ENCODE results near the gene AFTPH. TPM values are rescaled to one million over a fixed set of nuclear protein-coding genes. Genes with fewer than 3 reads are reported as not detected.

AFTPH gene
- polyA plus RNA-seq, 3 donors from 2014 or later = 19.3 to 28.3 (median 22.3) TPM

GRCh38 chr2:64538764-64539433 is 14.8 kb downstream of the AFTPH start:
- no peaks in the 10 kb centered on the region for H3K9me3 Mint-ChIP-seq
- H3K4me1 Mint-ChIP-seq = peaks cover 52 to 88% of the 10 kb centered on the region in 2 donors
- peaks cover 0 to 3% (median 0%) of the 10 kb centered on the region in 3 donors for H3K36me3 Mint-ChIP-seq
- H3K27ac Mint-ChIP-seq = peak overlapping the region in 1 of 6 donors; percentile 31
- no peak for DNase-seq
- no peak overlapping the region for H3K4me3 Mint-ChIP-seq
- H3K27me3 Mint-ChIP-seq (ENCODE audit: low read depth in 3 of 3) = peaks cover 0 to 3% (median 0%) of the 10 kb centered on the region in 3 donors

DNA sequence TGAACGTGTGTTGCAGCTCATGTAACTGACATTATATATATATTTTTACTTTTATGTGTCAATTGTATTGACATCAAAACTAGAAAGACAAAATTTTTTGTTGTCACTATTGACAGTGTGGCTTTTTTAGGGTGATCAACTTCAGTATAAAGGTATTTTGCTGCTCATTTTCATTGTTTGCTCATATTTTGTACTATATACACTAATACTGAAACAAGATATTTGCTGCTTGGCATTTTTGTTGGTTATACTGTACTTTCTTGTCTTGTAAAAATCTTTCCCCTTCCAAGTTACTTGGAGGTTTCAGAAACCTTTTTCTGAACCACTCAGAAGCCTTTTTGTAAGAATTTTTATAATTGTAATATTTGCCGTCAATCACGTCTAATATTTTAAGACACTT is 16.5 kb downstream of the AFTPH start:
- no peak overlapping the region for H3K4me3 Mint-ChIP-seq
- no peaks in the 10 kb centered on the region for H3K9me3 Mint-ChIP-seq
- peaks cover 0 to 3% (median 0%) of the 10 kb centered on the region in 3 donors for H3K36me3 Mint-ChIP-seq
- DNase-seq = no peak
- H3K27me3 Mint-ChIP-seq (ENCODE audit: low read depth in 3 of 3) = peaks cover 0 to 3% (median 0%) of the 10 kb centered on the region in 3 donors
- no peak overlapping the region for H3K27ac Mint-ChIP-seq
- peaks cover 44 to 81% of the 10 kb centered on the region in 2 donors for H3K4me1 Mint-ChIP-seq

- no peak for DNase-seq
- Mint-ChIP-seq H3K36me3 (no peaks in the 10 kb centered on the region), H3K27ac (peak overlapping the region in 1 of 6 donors; percentile 8), H3K4me1 (peaks cover 39 to 74% of the 10 kb centered on the region in 2 donors), H3K9me3 (no peaks in the 10 kb centered on the region), H3K4me3 (no peak overlapping the region), H3K27me3 (ENCODE audit: low read depth in 3 of 3) (peaks cover 0 to 2% (median 0%) of the 10 kb centered on the region in 3 donors)
Observed at GRCh38 chr2:64541547-64541946, 17.4 kb downstream of the AFTPH start.

DNA sequence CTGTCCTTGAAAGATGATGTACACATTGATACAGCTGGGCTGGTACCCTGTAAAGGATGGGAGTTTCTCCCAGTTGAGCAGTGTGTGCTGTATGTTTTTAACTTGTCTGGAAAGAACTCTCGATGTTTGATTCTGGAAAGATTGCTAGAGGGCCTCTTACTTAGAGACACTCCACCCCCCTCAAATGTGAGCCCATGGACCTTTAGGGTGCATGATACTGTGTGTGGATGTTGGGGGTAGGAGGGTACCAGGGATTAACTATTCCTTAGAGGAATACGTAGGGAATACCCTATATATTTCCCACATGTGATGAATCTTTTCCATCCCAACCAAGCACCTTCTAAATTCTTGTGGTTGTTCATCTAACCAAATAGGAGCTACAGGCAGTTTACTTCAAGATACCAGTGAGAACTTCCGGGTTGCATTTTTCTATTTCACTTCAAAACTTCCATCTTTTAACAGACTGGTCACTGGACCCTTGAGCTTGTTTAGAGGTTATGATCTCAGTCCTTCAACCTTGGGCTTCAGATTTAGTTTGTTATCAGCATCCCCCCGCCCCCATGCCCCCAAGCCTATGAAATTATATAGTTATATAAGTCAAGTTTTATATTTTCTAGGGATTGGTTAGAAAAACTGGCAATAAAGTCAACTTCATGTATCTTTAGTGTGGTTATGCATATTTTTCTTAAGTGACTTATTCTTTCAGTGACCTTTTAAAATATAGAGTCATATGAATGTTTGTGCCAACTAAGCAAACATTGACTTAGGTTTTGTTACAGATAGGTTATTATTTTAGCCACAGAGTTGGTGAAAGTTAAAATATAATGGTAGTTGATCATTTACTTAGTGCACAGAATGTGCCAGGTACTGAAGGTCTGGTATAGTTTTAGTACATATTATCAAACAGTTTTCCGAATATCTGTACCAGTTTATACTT is 18.2 kb downstream of the AFTPH start:
- no peak overlapping the region for H3K4me3 Mint-ChIP-seq
- H3K27ac Mint-ChIP-seq = peak overlapping the region in 2 of 6 donors; percentile 1 to 8
- DNase-seq = no peak
- no peaks in the 10 kb centered on the region for H3K9me3 Mint-ChIP-seq
- H3K27me3 Mint-ChIP-seq (ENCODE audit: low read depth in 3 of 3) = peaks cover 0 to 2% (median 0%) of the 10 kb centered on the region in 3 donors
- peaks cover 39 to 68% of the 10 kb centered on the region in 2 donors for H3K4me1 Mint-ChIP-seq
- H3K36me3 Mint-ChIP-seq = no peaks in the 10 kb centered on the region

GRCh38 chr2:64543008-64543697 is 19.0 kb downstream of the AFTPH start:
- Mint-ChIP-seq H3K9me3 (no peaks in the 10 kb centered on the region), H3K36me3 (no peaks in the 10 kb centered on the region), H3K4me1 (peaks cover 37 to 61% of the 10 kb centered on the region in 2 donors), H3K27ac (no peak overlapping the region), H3K27me3 (ENCODE audit: low read depth in 3 of 3) (peaks cover 0 to 2% (median 0%) of the 10 kb centered on the region in 3 donors), H3K4me3 (no peak overlapping the region)
- DNase-seq = no peak

GRCh38 chr2:64548761-64549160 is 24.6 kb downstream of the AFTPH start:
- H3K9me3 Mint-ChIP-seq = no peaks in the 10 kb centered on the region
- H3K36me3 Mint-ChIP-seq = peaks cover 5 to 15% (median 6%) of the 10 kb centered on the region in 3 donors
- no peak overlapping the region for H3K4me3 Mint-ChIP-seq
- no peak for DNase-seq
- H3K4me1 Mint-ChIP-seq = peaks cover 13 to 43% of the 10 kb centered on the region in 2 donors
- H3K27me3 Mint-ChIP-seq (ENCODE audit: low read depth in 3 of 3) = no peaks in the 10 kb centered on the region
- H3K27ac Mint-ChIP-seq = peak overlapping the region in 3 of 6 donors; percentile 3 to 7 (median 5)

DNA sequence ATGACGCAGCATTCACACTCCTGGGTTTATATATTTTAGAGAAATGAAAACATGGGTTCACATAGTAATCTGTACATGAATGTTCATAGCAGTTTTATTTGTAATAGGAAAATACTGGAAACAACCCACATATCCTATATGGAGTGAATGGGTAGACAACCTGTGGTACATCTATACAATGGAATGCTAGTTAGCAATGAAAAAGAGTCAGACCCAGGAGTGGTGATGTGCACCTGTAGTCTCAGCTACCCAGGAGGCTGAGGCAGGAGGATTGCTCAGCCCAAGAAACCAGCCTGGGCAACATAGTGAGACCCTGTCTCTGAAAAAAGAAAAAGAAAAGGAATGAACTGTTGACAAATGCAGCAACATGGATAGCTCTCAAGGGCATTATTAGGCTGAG is 25.9 kb downstream of the AFTPH start:
- Mint-ChIP-seq H3K9me3 (no peaks in the 10 kb centered on the region), H3K4me1 (peaks cover 11 to 33% of the 10 kb centered on the region in 2 donors), H3K4me3 (no peak overlapping the region), H3K27me3 (ENCODE audit: low read depth in 3 of 3) (no peaks in the 10 kb centered on the region), H3K27ac (peak overlapping the region in 1 of 6 donors; percentile 57), H3K36me3 (peaks cover 5 to 15% (median 6%) of the 10 kb centered on the region in 3 donors)
- no peak for DNase-seq

DNA sequence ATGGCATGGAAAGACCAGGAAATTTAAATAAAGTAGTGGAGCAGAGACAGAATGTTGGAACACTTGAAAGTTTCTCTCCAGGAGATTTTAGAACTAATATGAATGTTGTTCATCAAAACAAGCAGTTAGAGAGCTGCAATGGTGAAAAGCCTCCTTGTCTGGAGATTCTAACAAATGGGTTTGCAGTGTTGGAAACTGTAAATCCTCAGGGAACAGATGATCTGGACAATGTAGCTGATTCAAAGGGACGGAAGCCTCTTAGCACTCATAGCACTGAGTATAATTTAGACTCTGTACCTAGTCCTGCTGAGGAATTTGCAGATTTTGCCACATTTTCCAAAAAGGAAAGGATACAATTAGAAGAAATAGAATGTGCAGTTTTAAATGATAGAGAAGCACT is 27.7 kb downstream of the AFTPH start:
- Mint-ChIP-seq H3K4me3 (no peak overlapping the region), H3K27ac (peak overlapping the region in 1 of 6 donors; percentile 45), H3K36me3 (peaks cover 5 to 19% (median 6%) of the 10 kb centered on the region in 3 donors), H3K9me3 (no peaks in the 10 kb centered on the region), H3K4me1 (peaks cover 11 to 38% of the 10 kb centered on the region in 2 donors), H3K27me3 (ENCODE audit: low read depth in 3 of 3) (no peaks in the 10 kb centered on the region)
- no peak for DNase-seq

DNA sequence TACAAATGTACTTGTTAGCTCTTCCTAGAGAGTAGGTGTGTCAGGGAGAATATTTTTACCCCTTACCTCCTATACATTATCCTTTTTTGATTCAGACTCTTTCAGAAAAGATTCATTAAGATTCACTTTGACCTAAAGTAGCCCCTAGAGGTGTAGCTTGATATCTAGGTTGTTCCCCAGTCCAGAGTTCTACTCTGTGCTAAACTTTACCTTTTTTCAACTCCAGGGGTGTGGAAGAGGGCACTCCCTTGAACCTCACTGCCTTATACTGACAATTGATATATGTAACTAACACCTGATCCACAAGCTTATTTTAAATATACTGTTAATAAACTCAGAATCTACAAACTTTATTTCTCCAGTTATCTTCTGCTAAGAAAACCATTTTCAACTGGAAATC is 30.0 kb downstream of the AFTPH start:
- no peak overlapping the region for H3K4me3 Mint-ChIP-seq
- H3K27me3 Mint-ChIP-seq (ENCODE audit: low read depth in 3 of 3) = no peaks in the 10 kb centered on the region
- DNase-seq = no peak
- peaks cover 5 to 19% (median 6%) of the 10 kb centered on the region in 3 donors for H3K36me3 Mint-ChIP-seq
- no peak overlapping the region for H3K27ac Mint-ChIP-seq
- H3K9me3 Mint-ChIP-seq = no peaks in the 10 kb centered on the region
- peaks cover under 1 to 29% of the 10 kb centered on the region in 2 donors for H3K4me1 Mint-ChIP-seq

- no peak for DNase-seq
- Mint-ChIP-seq H3K27me3 (ENCODE audit: low read depth in 3 of 3) (no peaks in the 10 kb centered on the region), H3K4me1 (peaks cover 6 to 17% of the 10 kb centered on the region in 2 donors), H3K36me3 (peaks cover 0 to 4% (median 0%) of the 10 kb centered on the region in 3 donors), H3K4me3 (no peak overlapping the region), H3K9me3 (no peaks in the 10 kb centered on the region), H3K27ac (no peak overlapping the region)
Observed at GRCh38 chr2:64558445-64559081, 34.4 kb downstream of the AFTPH start.

DNA sequence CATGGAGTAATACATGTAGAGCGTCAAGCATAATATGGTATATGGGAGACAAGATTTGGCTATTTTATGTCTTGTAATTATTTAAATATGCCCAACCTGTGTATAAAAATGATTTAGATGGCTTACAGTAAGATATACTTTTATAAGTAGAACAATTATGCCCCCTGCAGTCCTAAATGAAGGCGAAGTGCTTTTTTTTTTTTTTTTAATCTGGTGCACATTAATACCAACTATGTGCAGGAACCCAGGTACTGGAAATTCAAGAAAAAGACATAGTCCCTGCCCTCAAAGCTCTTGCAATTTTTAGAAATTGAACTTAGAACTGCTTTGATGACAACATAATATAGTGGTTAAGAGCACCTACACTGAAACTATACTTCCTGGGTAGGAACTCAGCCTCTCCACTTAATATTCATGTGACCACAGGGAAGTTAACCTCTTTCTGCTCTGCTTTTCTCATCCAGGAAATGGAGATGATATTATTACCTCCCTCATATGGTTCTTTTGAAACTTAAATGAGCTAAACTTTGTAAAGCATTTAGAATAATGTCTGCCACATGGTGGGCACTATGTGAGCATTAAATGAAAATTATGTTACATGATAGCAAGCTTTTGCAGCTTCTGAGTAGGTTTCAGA is 38.1 kb downstream of the AFTPH start:
- DNase-seq = peak; percentile 18 to 32 (median 29)
- Mint-ChIP-seq H3K27ac (peak overlapping the region in 2 of 6 donors; percentile 45 to 62), H3K4me1 (peaks cover 24 to 31% of the 10 kb centered on the region in 2 donors), H3K9me3 (no peaks in the 10 kb centered on the region), H3K4me3 (no peak overlapping the region), H3K27me3 (ENCODE audit: low read depth in 3 of 3) (peaks cover 0 to 4% (median 0%) of the 10 kb centered on the region in 3 donors), H3K36me3 (peaks cover 0 to 3% (median 0%) of the 10 kb centered on the region in 3 donors)

DNA sequence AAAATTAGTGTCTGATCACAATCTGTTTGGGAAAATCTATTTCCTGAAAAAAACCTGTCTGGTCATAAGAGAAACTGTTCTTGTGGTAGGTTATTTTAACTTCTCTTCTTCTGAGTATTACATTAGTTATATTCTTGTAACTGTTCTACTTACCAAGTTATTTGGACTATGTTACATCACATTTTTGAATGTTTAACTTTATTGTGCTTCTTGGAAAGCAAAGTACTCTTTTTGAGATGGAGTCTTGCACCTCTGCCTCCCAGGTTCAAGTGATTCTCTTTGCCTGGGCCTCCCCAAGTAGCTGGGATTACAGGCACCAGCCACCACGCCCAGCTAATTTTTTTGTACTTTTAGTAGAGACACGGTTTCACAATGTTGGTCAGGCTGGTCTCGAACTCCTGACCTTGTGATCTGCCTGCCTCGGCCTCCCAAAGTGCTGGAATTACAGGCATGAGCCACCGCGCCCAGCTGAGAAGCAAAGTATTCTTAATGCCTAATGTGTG is 39.4 kb downstream of the AFTPH start:
- no peaks in the 10 kb centered on the region for H3K9me3 Mint-ChIP-seq
- H3K27me3 Mint-ChIP-seq (ENCODE audit: low read depth in 3 of 3) = peaks cover 0 to 5% (median 0%) of the 10 kb centered on the region in 3 donors
- peaks cover 3 to 4% (median 4%) of the 10 kb centered on the region in 3 donors for H3K36me3 Mint-ChIP-seq
- H3K4me1 Mint-ChIP-seq = peaks cover 24 to 31% of the 10 kb centered on the region in 2 donors
- no peak for DNase-seq
- no peak overlapping the region for H3K4me3 Mint-ChIP-seq
- H3K27ac Mint-ChIP-seq = no peak overlapping the region
